Measurements from ENCODE around the gene PCYOX1L. TPM values are rescaled to one million over a fixed set of nuclear protein-coding genes. Genes with fewer than 3 reads are reported as not detected.

Gene PCYOX1L
- total RNA-seq, 1 donor from 2014 or later = 9.2 TPM

DNA sequence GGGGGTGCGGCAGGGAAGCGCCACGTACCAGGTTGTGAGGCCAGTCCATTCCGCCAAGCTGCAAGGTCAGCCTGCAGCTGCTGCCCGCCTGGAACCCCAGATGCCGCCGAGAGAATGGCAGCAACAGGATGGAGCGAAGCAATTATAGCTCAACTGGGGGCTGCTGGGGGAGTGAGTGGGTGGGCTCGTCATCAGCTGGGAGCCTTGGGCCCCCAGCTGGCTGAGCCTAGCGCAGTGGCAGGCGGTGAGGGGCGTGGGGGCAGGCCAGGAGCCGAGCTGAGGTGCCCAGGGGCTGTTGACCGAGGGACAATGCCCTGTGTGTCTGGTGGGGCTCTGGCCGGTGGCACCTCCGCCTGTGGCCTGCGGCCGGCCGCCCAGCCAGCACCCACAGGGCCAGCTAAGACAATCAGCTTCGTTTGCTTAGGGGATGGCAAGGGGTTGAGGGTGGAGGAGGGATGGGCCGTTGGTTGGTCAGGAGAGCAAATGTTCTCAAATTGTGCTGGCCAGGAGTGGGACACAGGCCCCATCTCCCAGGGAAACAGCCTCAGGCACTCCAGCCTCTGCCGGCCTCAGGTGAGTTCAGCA lies 21.4 kb downstream of the PCYOX1L start, which contains the start of gene IL17B:
Gene IL17B (minus strand): TSS at position 116 of the 585 bp plus-strand sequence. CDS start 67 bp downstream, at position 49.
- Mint-ChIP-seq H3K27ac (no peak within 1 kb of the TSS), H3K36me3 (ENCODE audit: low read depth) (no peaks in the 10 kb centered on the region), H3K4me1 (peaks cover 4% of the 10 kb centered on the region), H3K9me3 (no peaks in the 10 kb centered on the region), H3K27me3 (peaks cover 8% of the 10 kb centered on the region), H3K4me3 (no peak within 1 kb of the TSS)
- intact Hi-C loops (cut with micrococcal nuclease) = no loop called here
- TF ChIP-seq, protein P1, sequence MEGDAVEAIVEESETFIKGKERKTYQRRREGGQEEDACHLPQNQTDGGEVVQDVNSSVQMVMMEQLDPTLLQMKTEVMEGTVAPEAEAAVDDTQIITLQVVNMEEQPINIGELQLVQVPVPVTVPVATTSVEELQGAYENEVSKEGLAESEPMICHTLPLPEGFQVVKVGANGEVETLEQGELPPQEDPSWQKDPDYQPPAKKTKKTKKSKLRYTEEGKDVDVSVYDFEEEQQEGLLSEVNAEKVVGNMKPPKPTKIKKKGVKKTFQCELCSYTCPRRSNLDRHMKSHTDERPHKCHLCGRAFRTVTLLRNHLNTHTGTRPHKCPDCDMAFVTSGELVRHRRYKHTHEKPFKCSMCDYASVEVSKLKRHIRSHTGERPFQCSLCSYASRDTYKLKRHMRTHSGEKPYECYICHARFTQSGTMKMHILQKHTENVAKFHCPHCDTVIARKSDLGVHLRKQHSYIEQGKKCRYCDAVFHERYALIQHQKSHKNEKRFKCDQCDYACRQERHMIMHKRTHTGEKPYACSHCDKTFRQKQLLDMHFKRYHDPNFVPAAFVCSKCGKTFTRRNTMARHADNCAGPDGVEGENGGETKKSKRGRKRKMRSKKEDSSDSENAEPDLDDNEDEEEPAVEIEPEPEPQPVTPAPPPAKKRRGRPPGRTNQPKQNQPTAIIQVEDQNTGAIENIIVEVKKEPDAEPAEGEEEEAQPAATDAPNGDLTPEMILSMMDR (IDR thresholded peaks at IDR 0.05) = no peak
- ChIA-PET POLR2A (no interaction called here), CTCF (interaction anchor here (1.1 kb wide), 1 partner anchor 185 kb away, joined by 6 read pairs; no protein-coding TSS in a partner anchor)
- ATAC-seq (ENCODE audit: low read depth) (no peak), DNase-seq (no peak)

DNA sequence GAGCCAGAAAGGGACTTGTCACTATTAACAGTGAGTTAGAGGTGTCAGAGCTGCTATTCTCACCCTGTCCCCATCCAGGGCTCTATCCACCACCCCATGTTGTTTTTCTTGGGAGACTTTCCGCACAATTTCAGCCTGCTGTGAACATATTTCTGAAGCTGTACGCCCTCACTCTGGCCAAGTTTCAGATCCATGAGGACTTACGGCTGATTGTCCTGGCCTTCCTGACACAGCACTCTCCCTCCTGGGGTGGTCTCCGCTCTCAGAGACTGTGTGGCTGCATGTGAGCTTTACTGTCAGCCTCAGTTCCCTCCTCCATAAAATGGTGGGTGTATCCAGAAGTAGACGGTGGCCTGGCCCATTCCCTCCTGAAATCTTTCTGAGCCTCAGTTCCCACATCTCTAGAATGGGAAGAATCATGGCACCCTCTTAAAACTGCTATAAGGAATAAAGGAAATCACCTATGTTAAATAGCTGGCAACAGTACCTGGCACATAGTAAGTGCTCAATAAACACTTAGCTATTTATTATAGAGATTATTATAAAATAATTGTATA lies 22.1 kb downstream of the PCYOX1L start:
- H3K27me3 Mint-ChIP-seq = peaks cover 8% of the 10 kb centered on the region
- H3K9me3 Mint-ChIP-seq = no peaks in the 10 kb centered on the region
- H3K4me1 Mint-ChIP-seq = peaks cover 4% of the 10 kb centered on the region
- TF ChIP-seq, protein P1 (IDR thresholded peaks at IDR 0.05) = no peak
- CTCF ChIA-PET = interaction anchor here (1.1 kb wide), 1 partner anchor 185 kb away, joined by 6 read pairs; no protein-coding TSS in a partner anchor
- H3K36me3 Mint-ChIP-seq (ENCODE audit: low read depth) = no peaks in the 10 kb centered on the region
- no peak for ATAC-seq (ENCODE audit: low read depth)
- DNase-seq = no peak
- POLR2A ChIA-PET = no interaction called here
- no peak overlapping the region for H3K4me3 Mint-ChIP-seq
- H3K27ac Mint-ChIP-seq = no peak overlapping the region
- intact Hi-C loops (cut with micrococcal nuclease) = loop anchor here (5.0 kb wide), 1 partner anchor 47 kb away; no protein-coding TSS in a partner anchor

DNA sequence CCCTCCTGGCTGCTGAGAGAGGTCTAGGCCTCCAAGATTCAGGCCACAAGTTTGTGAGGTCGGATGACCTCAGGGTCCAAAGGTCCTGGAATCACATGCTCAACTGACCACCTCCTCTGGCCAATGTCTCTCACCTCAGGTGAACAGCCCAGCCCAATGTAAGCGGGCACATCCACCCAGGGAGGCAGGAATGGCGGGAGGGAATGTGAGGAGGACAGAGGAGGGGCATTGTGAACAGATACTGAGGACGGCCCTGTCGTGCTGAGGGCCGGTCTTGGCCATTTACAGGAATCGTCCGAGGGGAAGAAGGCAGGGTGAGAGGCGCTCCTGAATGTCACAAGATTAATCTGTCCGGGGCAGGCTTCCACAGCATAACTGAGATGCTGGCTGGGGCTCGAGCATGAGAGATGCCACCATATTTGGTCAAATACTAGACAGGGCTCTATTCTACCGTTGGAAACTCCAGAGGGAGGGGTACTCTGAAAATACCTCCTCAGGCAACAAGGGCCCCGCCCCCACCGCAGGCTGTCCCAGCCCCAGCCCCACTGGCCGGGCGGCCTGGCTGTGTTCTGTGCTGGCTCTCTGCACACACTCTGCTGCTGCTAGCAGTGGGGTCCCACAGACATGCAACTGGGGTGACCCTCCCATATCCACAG lies 22.7 kb downstream of the PCYOX1L start:
- Mint-ChIP-seq H3K27ac (no peak overlapping the region), H3K4me3 (no peak overlapping the region), H3K4me1 (peaks cover 4% of the 10 kb centered on the region), H3K27me3 (peaks cover 8% of the 10 kb centered on the region), H3K36me3 (ENCODE audit: low read depth) (no peaks in the 10 kb centered on the region), H3K9me3 (no peaks in the 10 kb centered on the region)
- ATAC-seq (ENCODE audit: low read depth) = no peak
- POLR2A ChIA-PET = interaction anchor here (0.9 kb wide), 1 partner anchor 170 kb away, joined by 3 read pairs; the partner anchor contains the start of gene CSNK1A1
- intact Hi-C loops (cut with micrococcal nuclease) = loop anchor here (5.0 kb wide), 1 partner anchor 47 kb away; no protein-coding TSS in a partner anchor
- TF ChIP-seq, protein P1 (IDR thresholded peaks at IDR 0.05) = no peak
- CTCF ChIA-PET = interaction anchor here (1.1 to 3.0 kb wide), 5 partner anchors 8 to 186 kb away, joined by 6 to 18 read pairs (median 6); no protein-coding TSS in a partner anchor
- DNase-seq = no peak

DNA sequence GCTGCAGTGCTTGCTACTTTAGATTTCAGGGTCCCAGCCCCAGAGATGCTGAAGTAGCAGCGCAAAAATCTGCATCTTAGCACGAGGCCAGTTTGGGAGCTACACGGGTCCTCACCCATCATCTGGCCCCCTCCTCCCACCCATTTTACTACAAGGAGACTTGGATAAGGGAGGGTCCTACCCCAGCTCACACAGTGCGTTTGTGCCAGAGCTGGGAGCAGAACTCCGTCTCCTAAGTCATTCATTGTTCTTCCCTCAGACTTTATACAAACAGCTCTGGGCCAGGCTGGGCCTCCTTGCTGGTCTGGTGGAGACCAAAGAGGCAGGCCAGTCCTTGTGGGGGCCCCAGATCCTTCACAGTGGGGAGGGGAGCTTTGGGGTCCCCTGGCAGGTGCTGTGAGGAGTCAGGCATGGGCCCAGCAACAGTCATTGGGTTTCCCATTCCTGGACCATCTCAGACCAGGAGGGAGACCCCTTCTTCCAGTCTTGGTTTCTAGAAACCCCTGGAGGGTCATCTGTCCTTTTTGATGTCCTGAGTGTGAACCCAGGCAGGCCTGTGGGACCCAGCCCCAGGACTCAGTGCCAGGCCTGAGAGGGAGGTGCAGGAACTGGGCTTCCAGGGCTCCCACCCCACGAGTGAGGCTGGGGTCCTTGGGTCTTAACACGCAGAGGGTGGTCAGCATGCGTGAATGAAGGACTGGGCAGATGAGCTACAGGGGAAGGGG lies 23.6 kb downstream of the PCYOX1L start:
- no peak overlapping the region for H3K27ac Mint-ChIP-seq
- peaks cover 8% of the 10 kb centered on the region for H3K27me3 Mint-ChIP-seq
- ATAC-seq (ENCODE audit: low read depth) (no peak), DNase-seq (no peak)
- ChIA-PET CTCF (interaction anchor here (1.3 to 3.0 kb wide), 5 partner anchors 9 to 185 kb away, joined by 6 to 18 read pairs (median 7); no protein-coding TSS in a partner anchor), POLR2A (interaction anchor here (0.9 kb wide), 1 partner anchor 170 kb away, joined by 3 read pairs; the partner anchor contains the start of gene CSNK1A1)
- TF ChIP-seq, protein P1 (IDR thresholded peaks at IDR 0.05) = no peak
- H3K4me3 Mint-ChIP-seq = no peak overlapping the region
- H3K9me3 Mint-ChIP-seq = no peaks in the 10 kb centered on the region
- peaks cover 4% of the 10 kb centered on the region for H3K4me1 Mint-ChIP-seq
- no peaks in the 10 kb centered on the region for H3K36me3 Mint-ChIP-seq (ENCODE audit: low read depth)
- intact Hi-C loops (cut with micrococcal nuclease) = loop anchor here (5.0 kb wide), 1 partner anchor 46 kb away; no protein-coding TSS in a partner anchor
